ENCODE results near the gene MAP4K3. TPM values are rescaled to one million over a fixed set of nuclear protein-coding genes. Genes with fewer than 3 reads are reported as not detected.
"Not testable (repeated sequence)": the region's sequence is repeated elsewhere in the genome, so short reads cannot be mapped to it uniquely, and the experiment has no call there.

The MAP4K3 gene
- total and polyA plus RNA-seq, 2 of the 4 experiments (the other 2 are of a cell fraction): 13.2 to 32.6 TPM

- no peak overlapping the region for H2BK120ac ChIP-seq (ENCODE audit: low read depth, low read length)
- in situ Hi-C loops (cut with MboI; ENCODE audit: low sequenced_read_pairs) (no loop called here), intact Hi-C loops (cut with micrococcal nuclease) (no loop called here), dilution Hi-C loops (cut with HindIII; ENCODE audit: low sequenced_read_pairs, unreplicated experiment) (no loop called here)
- H2BK20ac ChIP-seq (ENCODE audit: low read depth, low read length): no peak overlapping the region
- H3K4me3 ChIP-seq (ENCODE audit: insufficient read depth, low read depth, low read length): no peak overlapping the region
- BruUV-seq (replicated peaks): no TSS peak
- H3K9me3 ChIP-seq (ENCODE audit: control insufficient read depth, insufficient read depth, low read length): peaks cover 3% of the 10 kb centered on the region; the same call in 1 of the 2 replicates
- H3K56ac ChIP-seq (ENCODE audit: extremely low read depth, insufficient read depth, low read length): no peak overlapping the region
- no peak overlapping the region for H3K27ac ChIP-seq (ENCODE audit: insufficient read depth, low read length)
- H3K27me3 ChIP-seq (ENCODE audit: control insufficient read depth, insufficient read depth, low read length): no peaks in the 10 kb centered on the region
- H3K4ac ChIP-seq (ENCODE audit: low read depth, low read length): no peak overlapping the region
- no peak overlapping the region for H4K5ac ChIP-seq (ENCODE audit: low read depth, low read length)
- H2AFZ ChIP-seq (replicated peaks; ENCODE audit: low read length, poor library complexity): no peak overlapping the region
- H2AK5ac ChIP-seq (ENCODE audit: low read depth, low read length): no peak overlapping the region
- no peak overlapping the region for H4K91ac ChIP-seq (ENCODE audit: insufficient read depth, low read depth, low read length)
- H3K4me2 ChIP-seq (ENCODE audit: low read depth, low read length): no peak overlapping the region
- peaks cover 64% of the 10 kb centered on the region for H4K20me1 ChIP-seq (ENCODE audit: insufficient read depth, low read length)
- no peak overlapping the region for H3K9ac ChIP-seq (ENCODE audit: low read depth, low read length)
- no peaks in the 10 kb centered on the region for H3K36me3 ChIP-seq (ENCODE audit: control insufficient read depth, insufficient read depth, low read length)
- H2BK5ac ChIP-seq (ENCODE audit: low read depth, low read length, poor library complexity, severe bottlenecking): no peak overlapping the region
- no peak overlapping the region for H4K8ac ChIP-seq (ENCODE audit: low read depth in 2 of 2, low read length in 2 of 2)
- no peak overlapping the region for H3K23ac ChIP-seq (ENCODE audit: low read depth, low read length)
- ChIA-PET POLR2A (ENCODE audit: unreplicated experiment) (no interaction called here), CTCF (interaction anchor here (1.0 kb wide), 1 partner anchor 31 kb away, joined by 3 read pairs; no protein-coding TSS in a partner anchor)
- no peak for TF ChIP-seq NFE2L2 (IDR thresholded peaks at IDR 0.05; ENCODE audit: low read depth, low read length)
- TF ChIP-seq RCOR1 (IDR thresholded peaks at IDR 0.05; ENCODE audit: insufficient replicate concordance, low read length): no peak
- TF ChIP-seq FOS (IDR thresholded peaks at IDR 0.05; ENCODE audit: low read depth, low read length): no peak
- no peak for TF ChIP-seq MXI1 (IDR thresholded peaks at IDR 0.05; ENCODE audit: borderline replicate concordance, low read depth, low read length)
- no peak for TF ChIP-seq RFX5 (IDR thresholded peaks at IDR 0.05; ENCODE audit: low read depth, low read length)
- TF ChIP-seq RAD21 (IDR thresholded peaks at IDR 0.05; ENCODE audit: low read length): no peak
- no peak for TF ChIP-seq BHLHE40 (IDR thresholded peaks at IDR 0.05; ENCODE audit: low read depth, low read length)
- TF ChIP-seq CHD1 (IDR thresholded peaks at IDR 0.05; ENCODE audit: low read depth, low read length): no peak
- no peak for TF ChIP-seq MAFK (IDR thresholded peaks at IDR 0.05; ENCODE audit: low read depth, low read length)
- H3K14ac ChIP-seq (replicated peaks; ENCODE audit: low read depth, low read length): no peak overlapping the region
- H3K18ac ChIP-seq (ENCODE audit: low read depth, low read length): no peak overlapping the region
- peaks cover 9% of the 10 kb centered on the region for H3K4me1 ChIP-seq (ENCODE audit: control insufficient read depth, insufficient read depth, low read length)
- no CpG with 5 or more reads among the region's 2 CpGs for WGBS, 2 experiments (ENCODE audit: extremely low coverage in 2 of 2, insufficient read length in 1 of 2)
- peaks cover 6% of the 10 kb centered on the region; the same call in 1 of the 2 replicates for H3K9me1 ChIP-seq (ENCODE audit: insufficient read depth, low read length)
- no peak overlapping the region for H2AK9ac ChIP-seq (replicated peaks; ENCODE audit: low read depth, low read length, poor library complexity)
- DNase-seq (no peak), ATAC-seq (ENCODE audit: low read depth) (no peak)
- peaks cover 16 to 69% of the 10 kb centered on the region in 2 experiments for H3K79me1 ChIP-seq (ENCODE audit: low read depth in 1 of 2, low read length in 2 of 2)
- H2BK15ac ChIP-seq (ENCODE audit: low read depth, low read length): no peak overlapping the region
Measured at GRCh38 chr2:39385172-39385571, 51.9 kb downstream of the MAP4K3 start.

GRCh38 chr2:39384071-39384470 is 53.0 kb downstream of the MAP4K3 start:
- H2BK15ac ChIP-seq (ENCODE audit: low read depth, low read length); DNase-seq; H3K23ac ChIP-seq (ENCODE audit: low read depth, low read length); POLR2A ChIA-PET (ENCODE audit: unreplicated experiment); H4K8ac ChIP-seq (ENCODE audit: low read depth in 2 of 2, low read length in 2 of 2); ATAC-seq (ENCODE audit: low read depth); H2BK20ac ChIP-seq (ENCODE audit: low read depth, low read length); H3K14ac ChIP-seq (replicated peaks; ENCODE audit: low read depth, low read length); H3K4ac ChIP-seq (ENCODE audit: low read depth, low read length); H2BK5ac ChIP-seq (ENCODE audit: low read depth, low read length, poor library complexity, severe bottlenecking); H2AK9ac ChIP-seq (replicated peaks; ENCODE audit: low read depth, low read length, poor library complexity); H2AK5ac ChIP-seq (ENCODE audit: low read depth, low read length); H3K27ac ChIP-seq (ENCODE audit: insufficient read depth, low read length); H3K36me3 ChIP-seq (ENCODE audit: control insufficient read depth, insufficient read depth, low read length); H4K91ac ChIP-seq (ENCODE audit: insufficient read depth, low read depth, low read length); H3K9ac ChIP-seq (ENCODE audit: low read depth, low read length); H3K18ac ChIP-seq (ENCODE audit: low read depth, low read length); H3K56ac ChIP-seq (ENCODE audit: extremely low read depth, insufficient read depth, low read length); in situ Hi-C loops (cut with MboI; ENCODE audit: low sequenced_read_pairs); CTCF ChIA-PET; H3K9me3 ChIP-seq (ENCODE audit: control insufficient read depth, insufficient read depth, low read length); H2BK120ac ChIP-seq (ENCODE audit: low read depth, low read length); dilution Hi-C loops (cut with HindIII; ENCODE audit: low sequenced_read_pairs, unreplicated experiment); H2AFZ ChIP-seq (replicated peaks; ENCODE audit: low read length, poor library complexity); H3K27me3 ChIP-seq (ENCODE audit: control insufficient read depth, insufficient read depth, low read length); H4K5ac ChIP-seq (ENCODE audit: low read depth, low read length); H3K4me2 ChIP-seq (ENCODE audit: low read depth, low read length); H3K4me3 ChIP-seq (ENCODE audit: insufficient read depth, low read depth, low read length); BruUV-seq (replicated peaks); H3K9me1 ChIP-seq (ENCODE audit: insufficient read depth, low read length); intact Hi-C loops (cut with micrococcal nuclease); H3K4me1 ChIP-seq (ENCODE audit: control insufficient read depth, insufficient read depth, low read length): not testable (repeated sequence)
- WGBS, 2 experiments (ENCODE audit: extremely low coverage in 2 of 2, insufficient read length in 1 of 2): 100% methylated on average over 1 of the region's 11 CpGs; no CpG with 5 or more reads in 1 of the 2 experiments
- peaks cover 14 to 69% of the 10 kb centered on the region in 2 experiments for H3K79me1 ChIP-seq (ENCODE audit: low read depth in 1 of 2, low read length in 2 of 2)
- H4K20me1 ChIP-seq (ENCODE audit: insufficient read depth, low read length): peaks cover 59% of the 10 kb centered on the region

All from IMR-90 (cell line).